Gastroesophageal sphincter (tissue), 3 donors: ENCODE data around the gene CYP26C1.

Experiments used
- CTCF ChIP-seq, 4 experiments: fragments of 200-600 bp in 2 of 4; fragments of 450-650 bp in 2 of 4; sonication (generic) in 1 of 4; IDR thresholded peaks; one replicate each; pipeline ENCODE4 v1.5.1; 2017 to 2019; ENCODE audit warnings: antibody characterized with exemption in 4 of 4, mild to moderate bottlenecking in 2 of 4, moderate library complexity in 2 of 4
- EP300 ChIP-seq: sonication (generic); formaldehyde crosslinking; IDR thresholded peaks from one replicate; pipeline ENCODE4 v1.6.1; 2017; ENCODE audit warnings: antibody characterized with exemption, mild to moderate bottlenecking
- POLR2A ChIP-seq, 2 donors: fragments of 450-650 bp; IDR thresholded peaks; one replicate each; pipeline ENCODE4 v1.6.1; 2017; ENCODE audit warnings: antibody characterized with exemption in 2 of 2, mild to moderate bottlenecking in 2 of 2, moderate library complexity in 1 of 2
- POLR2AphosphoS5 ChIP-seq: sonication (generic); formaldehyde crosslinking; IDR thresholded peaks from one replicate; pipeline ENCODE4 v1.6.1; 2017; ENCODE audit warnings: antibody characterized with exemption

GRCh38 chr10:93063144-93063976 is 2.8 kb downstream of the CYP26C1 start:
- no peak for TF ChIP-seq CTCF (IDR thresholded peaks at IDR 0.05)
- TF ChIP-seq POLR2AphosphoS5, result no peak
- TF ChIP-seq POLR2A (IDR thresholded peaks at IDR 0.05), result no peak
- no peak for TF ChIP-seq EP300
